Skeletal muscle tissue (tissue), 4 donors: ENCODE measurements around the gene ARHGAP29. TPM values are rescaled to one million over a fixed set of nuclear protein-coding genes. Genes with fewer than 3 reads are reported as not detected.
"Not testable (repeated sequence)": the region's sequence is repeated elsewhere in the genome, so short reads cannot be mapped to it uniquely, and the experiment has no call there.

Experiments used
- H3K27ac ChIP-seq: one replicate; pipeline ENCODE4 v1.7.0; 2013; ENCODE audit warnings: mild to moderate bottlenecking, low read depth, low read length, inconsistent platforms
- H3K27me3 ChIP-seq, 3 donors: one replicate each; pipeline ENCODE4 v1.7.0; 2013; ENCODE audit warnings: low read length in 3 of 3; ENCODE audit not compliant: control insufficient read depth in 3 of 3, insufficient read depth in 3 of 3
- H3K36me3 ChIP-seq, 3 donors: one replicate each; pipeline ENCODE4 v1.7.0; 2013; ENCODE audit warnings: low read length in 3 of 3; ENCODE audit not compliant: control insufficient read depth in 3 of 3, insufficient read depth in 3 of 3
- H3K4me1 ChIP-seq, 3 donors: one replicate each; pipeline ENCODE4 v1.7.0; 2013; ENCODE audit warnings: low read length in 3 of 3, mild to moderate bottlenecking in 3 of 3; ENCODE audit not compliant: control insufficient read depth in 3 of 3, insufficient read depth in 3 of 3
- H3K4me3 ChIP-seq, 3 donors: one replicate each; pipeline ENCODE4 v1.7.0; 2013; ENCODE audit warnings: low read length in 3 of 3
- H3K9ac ChIP-seq, 3 donors: one replicate each; pipeline ENCODE4 v1.7.0; 2013; ENCODE audit warnings: low read length in 3 of 3, mild to moderate bottlenecking in 3 of 3, moderate library complexity in 2 of 3, low read depth in 1 of 3
- H3K9me3 ChIP-seq, 3 donors: one replicate each; pipeline ENCODE4 v1.7.0; 2013; ENCODE audit warnings: low read length in 3 of 3; ENCODE audit not compliant: control insufficient read depth in 3 of 3
- total RNA-seq: library from RNA; depleted of rRNA; stranded (reverse); fragments of >200 nt; gene quantifications from one replicate; pipeline ENCODE4 v1.2.3, GENCODE V29; 2014
- donor health status: Osteomylitis.

The ARHGAP29 gene
- total RNA-seq, 1 donor from 2014 or later: 39.1 TPM

DNA sequence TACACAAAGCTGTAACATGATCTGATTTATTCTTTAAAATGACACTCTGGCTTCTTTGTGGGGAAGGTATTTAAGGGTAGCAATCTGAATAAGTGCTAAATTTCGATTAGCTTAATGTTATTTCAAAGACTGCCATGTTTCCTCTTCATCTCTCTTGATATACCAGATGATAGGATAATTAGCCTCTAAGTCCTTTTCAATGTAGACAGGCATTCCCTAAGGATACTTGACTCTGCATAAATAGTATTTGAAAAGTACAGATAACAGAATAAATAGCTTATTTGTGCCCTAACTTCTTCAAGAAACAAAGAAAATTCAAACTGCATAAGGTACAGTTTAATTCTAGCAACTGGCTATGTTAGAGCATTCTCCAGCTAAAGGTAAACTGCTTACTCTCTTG, 46.2 kb downstream of the ARHGAP29 start:
- Histone ChIP-seq H3K9me3 (no peaks in the 10 kb centered on the region), H3K4me3 (no peak overlapping the region), H3K27me3 (no peaks in the 10 kb centered on the region), H3K4me1 (peaks cover 0 to 7% (median 5%) of the 10 kb centered on the region in 3 donors), H3K36me3 (peaks cover 0 to 22% (median 4%) of the 10 kb centered on the region in 3 donors), H3K27ac (no peak overlapping the region), H3K9ac (no peak overlapping the region)

DNA sequence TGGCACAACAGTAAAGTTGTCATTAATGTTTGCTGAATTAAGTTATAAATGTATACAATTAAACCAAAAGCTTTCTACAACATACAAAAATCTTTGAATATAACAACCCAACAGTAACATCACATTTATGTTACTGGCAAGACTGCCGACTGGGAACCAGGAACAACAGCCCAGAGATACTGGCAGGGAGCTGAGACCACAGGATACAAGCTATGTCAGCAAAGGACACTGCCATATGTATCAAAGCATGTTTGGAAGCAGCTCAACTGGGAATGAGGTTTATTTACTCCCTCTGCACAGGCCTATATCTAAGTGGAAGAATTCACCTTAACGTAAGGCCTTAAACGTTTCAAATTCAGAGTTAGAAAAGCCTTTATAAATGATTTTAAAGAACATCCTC, 50.4 kb downstream of the ARHGAP29 start:
- Histone ChIP-seq H3K4me1 (peaks cover 0 to 7% (median 5%) of the 10 kb centered on the region in 3 donors), H3K9me3 (no peaks in the 10 kb centered on the region), H3K9ac (no peak overlapping the region), H3K4me3 (no peak overlapping the region), H3K36me3 (peaks cover 2 to 42% (median 8%) of the 10 kb centered on the region in 3 donors), H3K27me3 (no peaks in the 10 kb centered on the region), H3K27ac (no peak overlapping the region)

DNA sequence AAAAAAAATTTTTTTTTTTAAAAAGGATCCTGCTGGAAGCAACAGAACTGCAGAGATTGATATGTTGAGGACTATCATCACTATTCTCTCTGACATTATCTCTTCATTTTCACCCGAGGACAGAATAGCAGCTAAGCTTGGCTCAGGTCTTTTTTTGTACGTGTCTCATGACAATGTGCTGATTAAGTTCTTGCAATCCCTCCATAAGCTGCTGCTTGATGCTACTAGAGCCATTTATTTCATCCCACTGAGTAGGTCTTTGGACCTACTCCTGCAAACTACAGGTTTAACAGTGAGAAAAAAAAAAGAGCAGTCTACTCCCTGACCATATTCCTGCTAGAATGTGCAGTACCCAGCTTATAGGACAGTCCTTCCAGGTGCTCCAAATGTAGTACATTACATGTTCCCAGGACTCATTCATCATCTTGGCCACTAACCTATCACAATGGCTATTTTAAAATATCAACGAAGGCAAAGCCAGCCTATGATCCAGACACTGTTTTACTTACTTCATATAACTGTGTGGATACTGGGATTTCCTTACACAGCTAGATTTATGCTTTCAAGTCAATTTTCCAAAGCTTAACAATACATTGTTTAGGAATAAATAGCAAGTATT, 54.1 kb downstream of the ARHGAP29 start:
- Histone ChIP-seq H3K9ac (no peak overlapping the region), H3K4me3 (no peak overlapping the region), H3K36me3 (peaks cover 9 to 54% (median 17%) of the 10 kb centered on the region in 3 donors), H3K27ac (no peak overlapping the region), H3K4me1 (no peaks in the 10 kb centered on the region), H3K9me3 (no peaks in the 10 kb centered on the region), H3K27me3 (no peaks in the 10 kb centered on the region)

DNA sequence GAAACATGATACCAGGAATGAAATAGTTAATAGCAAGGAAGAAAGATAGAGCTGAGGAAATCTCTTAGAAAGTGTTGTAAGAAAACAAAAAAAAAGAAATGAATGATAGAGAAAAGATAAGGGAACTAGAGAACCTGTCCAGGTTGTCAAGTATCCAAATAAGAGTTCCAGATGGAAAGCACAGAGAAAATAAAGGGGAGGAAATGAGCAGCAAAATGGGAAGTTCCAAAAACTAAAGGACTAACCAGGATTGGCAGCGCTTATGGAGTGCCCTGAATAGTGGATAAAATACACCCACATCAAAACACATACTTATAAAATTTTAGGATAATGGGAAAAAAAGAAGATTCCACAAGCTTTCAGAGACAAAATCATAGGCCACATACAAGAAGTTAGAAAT, 55.2 kb downstream of the ARHGAP29 start:
- Histone ChIP-seq H3K9me3 (no peaks in the 10 kb centered on the region), H3K4me3 (no peak overlapping the region), H3K9ac (no peak overlapping the region), H3K4me1 (no peaks in the 10 kb centered on the region), H3K36me3 (peaks cover 13 to 56% (median 21%) of the 10 kb centered on the region in 3 donors), H3K27ac (no peak overlapping the region), H3K27me3 (no peaks in the 10 kb centered on the region)

DNA sequence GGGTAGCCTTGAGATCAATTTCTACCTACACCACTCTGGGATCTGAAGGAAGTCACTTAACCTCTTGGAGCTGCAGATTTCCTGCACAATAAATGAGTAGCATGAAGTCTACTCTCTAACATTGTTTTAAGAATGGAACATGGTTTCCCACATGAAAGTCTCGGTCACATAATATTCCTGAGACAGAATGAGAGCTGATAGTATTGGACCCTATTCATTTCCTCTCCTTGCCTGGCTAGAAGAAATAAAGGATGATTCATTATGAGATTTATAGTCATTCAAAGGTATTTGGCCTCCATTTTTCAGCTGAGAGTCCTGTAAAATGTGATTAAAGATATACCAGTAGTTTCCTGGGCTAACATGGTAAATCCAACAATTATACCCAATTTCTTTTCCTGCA, 56.7 kb downstream of the ARHGAP29 start:
- Histone ChIP-seq H3K4me3 (no peak overlapping the region), H3K36me3 (peaks cover 15 to 55% (median 21%) of the 10 kb centered on the region in 3 donors), H3K27me3 (no peaks in the 10 kb centered on the region), H3K4me1 (no peaks in the 10 kb centered on the region), H3K9ac (no peak overlapping the region), H3K27ac (no peak overlapping the region), H3K9me3 (no peaks in the 10 kb centered on the region)

DNA sequence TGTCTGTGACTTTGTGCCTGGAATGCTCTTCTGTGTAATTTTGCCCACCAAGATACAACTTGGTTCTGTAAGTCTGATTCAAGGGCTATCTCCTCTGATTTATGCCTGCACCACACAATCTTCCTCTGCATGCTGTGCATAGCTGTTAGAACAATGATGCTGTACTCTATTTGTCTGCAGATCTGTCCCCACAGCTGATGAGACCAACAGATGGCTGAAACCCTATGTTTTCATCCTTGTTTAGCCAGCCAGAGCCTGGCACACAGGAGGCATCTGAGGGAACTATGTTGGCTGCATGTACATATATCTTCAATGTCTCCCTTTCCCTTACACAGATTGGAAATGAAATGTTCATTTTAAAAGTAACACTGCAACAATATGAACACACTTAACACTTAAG, 58.5 kb downstream of the ARHGAP29 start:
- Histone ChIP-seq H3K4me1 (no peaks in the 10 kb centered on the region), H3K9me3 (no peaks in the 10 kb centered on the region), H3K36me3 (peaks cover 16 to 58% (median 28%) of the 10 kb centered on the region in 3 donors), H3K27me3 (no peaks in the 10 kb centered on the region), H3K27ac (no peak overlapping the region), H3K4me3 (no peak overlapping the region), H3K9ac (peak overlapping the region in 1 of 3 donors; percentile 35)

DNA sequence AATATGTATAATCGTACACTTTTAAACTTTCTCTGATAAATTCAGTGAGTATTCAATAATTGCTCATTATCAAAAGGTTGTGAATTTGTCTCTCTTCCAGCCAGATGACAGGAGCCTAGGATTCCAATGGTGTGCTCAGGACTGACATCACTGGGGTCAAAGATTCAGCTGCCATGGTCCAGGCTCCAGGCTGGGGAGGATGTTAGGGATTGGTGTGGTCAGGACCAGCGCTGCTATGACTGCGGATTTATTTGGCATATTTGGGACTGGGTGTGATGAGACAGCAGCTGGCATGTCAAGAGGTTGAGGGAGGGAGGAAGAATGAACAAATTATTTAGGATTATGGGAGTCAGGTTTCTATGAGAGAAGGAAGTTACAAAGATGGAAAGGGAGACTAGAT, 68.3 kb downstream of the ARHGAP29 start:
- Histone ChIP-seq H3K4me1 (no peaks in the 10 kb centered on the region), H3K27ac (no peak overlapping the region), H3K4me3 (no peak overlapping the region), H3K27me3 (no peaks in the 10 kb centered on the region), H3K9me3 (no peaks in the 10 kb centered on the region), H3K36me3 (peaks cover 0 to 13% (median 13%) of the 10 kb centered on the region in 3 donors), H3K9ac (no peak overlapping the region)

DNA sequence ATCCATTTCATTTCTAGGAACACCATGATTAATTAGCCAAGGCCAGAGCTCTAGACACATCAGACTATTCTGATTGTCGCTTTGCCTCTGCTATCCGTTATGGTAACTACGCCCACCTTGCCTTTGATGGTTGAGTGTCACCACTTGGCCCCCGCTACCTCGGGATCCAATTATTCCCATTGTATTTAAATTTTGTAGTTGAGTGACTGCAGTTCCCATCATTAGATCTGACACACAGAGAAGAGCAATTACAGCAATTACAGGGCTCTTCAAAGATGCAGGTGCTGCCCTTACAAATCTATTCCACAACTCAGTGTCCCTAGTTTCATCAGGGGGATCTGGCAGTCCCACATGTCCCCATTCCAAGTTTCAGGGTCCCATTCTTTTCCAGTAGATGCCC, 71.5 kb downstream of the ARHGAP29 start:
- Histone ChIP-seq H3K4me1 (peaks cover under 1 to 3% (median 2%) of the 10 kb centered on the region in 3 donors), H3K36me3 (no peaks in the 10 kb centered on the region), H3K4me3 (no peak overlapping the region), H3K9ac (no peak overlapping the region), H3K27me3 (no peaks in the 10 kb centered on the region), H3K27ac (no peak overlapping the region), H3K9me3 (no peaks in the 10 kb centered on the region)

DNA sequence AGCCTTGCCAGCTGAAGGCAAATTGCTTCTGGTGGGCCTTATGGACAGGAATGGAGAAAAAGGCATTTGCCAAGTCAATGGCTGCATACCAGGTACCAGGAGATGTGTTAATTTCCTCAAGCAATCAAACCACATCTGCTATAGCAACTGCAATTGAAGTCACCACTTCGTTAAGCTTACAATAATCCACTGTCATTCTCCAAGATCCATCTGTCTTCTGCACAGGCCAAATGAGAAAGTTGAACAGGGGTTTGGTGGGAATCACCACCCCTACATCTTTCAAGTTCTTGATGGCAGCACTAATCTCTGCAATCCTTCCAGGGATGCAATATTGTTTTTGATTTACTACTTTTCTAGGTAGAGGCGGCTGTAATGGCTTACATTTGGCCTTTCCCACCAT, 72.5 kb downstream of the ARHGAP29 start:
- not testable (repeated sequence) for H3K36me3 ChIP-seq, H3K4me3 ChIP-seq, H3K9me3 ChIP-seq, H3K9ac ChIP-seq, H3K27me3 ChIP-seq, H3K4me1 ChIP-seq, H3K27ac ChIP-seq

DNA sequence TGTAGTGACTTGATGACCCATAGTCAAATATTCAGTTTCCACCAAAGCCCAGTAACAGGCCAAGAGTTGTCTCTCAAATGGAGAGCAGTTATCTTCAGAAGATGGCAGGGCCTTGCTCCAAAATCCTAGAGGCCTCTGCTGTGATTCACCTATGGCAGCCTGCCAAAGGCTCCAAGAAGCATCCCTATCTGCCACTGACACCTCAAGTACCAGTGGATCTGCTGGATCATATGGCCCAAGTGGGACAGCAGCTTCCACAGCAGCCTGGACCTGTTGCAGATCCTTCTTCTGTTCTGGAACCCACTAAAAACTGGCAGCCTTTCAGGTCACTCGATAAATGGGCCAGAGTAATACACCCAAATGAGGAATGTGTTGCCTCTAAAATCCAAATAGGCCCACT, 73.3 kb downstream of the ARHGAP29 start:
- not testable (repeated sequence) for H3K9ac ChIP-seq, H3K9me3 ChIP-seq, H3K36me3 ChIP-seq, H3K4me3 ChIP-seq, H3K4me1 ChIP-seq, H3K27ac ChIP-seq, H3K27me3 ChIP-seq
